ENCODE measurements around the gene RASAL3. TPM values are rescaled to one million over a fixed set of nuclear protein-coding genes. Genes with fewer than 3 reads are reported as not detected.
"Not testable (repeated sequence)": the region's sequence is repeated elsewhere in the genome, so short reads cannot be mapped to it uniquely, and the experiment has no call there.

RASAL3 gene
- total RNA-seq, 8 experiments from 2014 or later = 0.16 to 1.6 (median 0.48) TPM; not detected in 2

DNA sequence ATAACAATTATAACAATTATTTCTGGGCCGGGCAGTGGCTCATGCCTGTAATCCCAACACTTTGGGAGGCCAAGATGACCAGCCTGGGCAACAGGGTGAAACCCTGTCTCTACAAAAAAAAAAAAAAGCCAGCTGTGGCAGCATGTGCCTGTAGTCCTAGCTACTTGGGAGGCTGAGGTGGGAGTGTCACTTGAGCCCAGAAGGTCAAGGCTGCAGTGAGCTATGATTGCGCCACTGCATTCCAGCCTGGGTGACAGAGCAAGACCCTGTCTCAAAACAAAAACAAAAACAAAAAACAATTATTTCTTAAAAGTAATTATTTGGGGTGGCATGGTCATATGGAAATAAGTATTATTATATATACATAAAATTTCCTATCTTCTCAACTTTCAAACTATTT lies 53.0 kb downstream of the RASAL3 start:
- in situ Hi-C loops (cut with MboI; ENCODE audit: low pct_unique_long_range_greater_than_20kb in 2 of 9, low sequenced_read_pairs in 9 of 9, unreplicated experiment in 9 of 9) = loop anchor here in 1 of 9 experiments (25.0 kb wide), 1 partner anchor 776 kb away; the partner anchor contains the start of genes AP1M1 and FAM32A
- not testable (repeated sequence) for H3K4me3 ChIP-seq, H3K27ac ChIP-seq
- peak in 1 of 8 experiments; percentile 23 for ATAC-seq (replicated peaks in 6 of 8)
- WGBS, 10 experiments = 90 to 100% (median 96%) methylated on average over 2 of the region's 2 CpGs; no CpG with 5 or more reads in 5 of the 10 experiments
- H3K4me1 ChIP-seq (replicated peaks in 1 of 2) = peaks cover 11 to 26% of the 10 kb centered on the region in 2 donors

- 20 to 100% (median 55%) methylated on average over 1 to 3 of the region's 3 CpGs; no CpG with 5 or more reads in 4 of the 10 experiments for WGBS, 10 experiments
- Histone ChIP-seq H3K4me1 (replicated peaks in 1 of 2) (peaks cover 14 to 16% of the 10 kb centered on the region in 2 donors), H3K4me3 (no peak overlapping the region), H3K27ac (peak overlapping the region in 1 of 2 donors; percentile 44)
- in situ Hi-C loops (cut with MboI; ENCODE audit: low pct_unique_long_range_greater_than_20kb in 2 of 9, low sequenced_read_pairs in 9 of 9, unreplicated experiment in 9 of 9) = loop anchor here in 1 of 9 experiments (25.0 kb wide), 1 partner anchor 783 kb away; the partner anchor contains the start of genes AP1M1 and FAM32A
- peak in 6 of 8 experiments; percentile 9 to 82 (median 58) for ATAC-seq (replicated peaks in 6 of 8)
Observed at GRCh38 chr19:15404780-15405211, 59.5 kb downstream of the RASAL3 start.

DNA sequence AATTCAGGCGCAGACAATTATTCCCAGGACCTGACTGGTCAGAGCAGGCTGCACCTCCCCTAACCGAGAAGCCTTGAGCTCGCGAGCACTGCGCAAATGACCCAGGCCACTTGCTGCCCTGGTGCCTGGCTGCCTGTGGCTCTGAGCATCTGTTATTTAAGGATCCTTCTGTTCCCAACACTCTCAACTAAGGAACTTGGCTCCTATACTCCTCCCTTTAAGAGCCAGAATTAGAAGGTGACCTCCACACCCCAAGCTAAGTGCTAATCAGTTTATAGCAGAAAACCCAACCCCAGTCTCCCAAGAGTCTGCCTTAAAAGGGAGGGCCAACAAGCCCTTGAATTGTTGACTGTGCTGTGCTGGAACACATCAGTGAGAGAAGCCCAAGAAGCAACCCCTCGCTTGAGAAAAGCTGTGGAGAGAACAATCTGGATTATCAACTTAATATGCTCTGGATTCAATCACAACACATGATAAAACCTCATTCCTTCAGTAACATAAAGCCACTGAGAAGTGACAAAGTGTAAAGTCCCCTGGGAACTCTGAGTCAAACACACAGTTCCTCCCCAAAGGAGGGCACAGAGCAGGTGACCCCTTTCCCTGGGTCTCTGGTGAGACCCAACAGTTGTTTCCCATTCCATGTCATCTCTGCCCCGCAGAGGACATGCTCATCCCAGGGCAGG lies 60.1 kb downstream of the RASAL3 start:
- in situ Hi-C loops (cut with MboI; ENCODE audit: low pct_unique_long_range_greater_than_20kb in 2 of 9, low sequenced_read_pairs in 9 of 9, unreplicated experiment in 9 of 9) = loop anchor here in 1 of 9 experiments (25.0 kb wide), 1 partner anchor 783 kb away; the partner anchor contains the start of genes AP1M1 and FAM32A

DNA sequence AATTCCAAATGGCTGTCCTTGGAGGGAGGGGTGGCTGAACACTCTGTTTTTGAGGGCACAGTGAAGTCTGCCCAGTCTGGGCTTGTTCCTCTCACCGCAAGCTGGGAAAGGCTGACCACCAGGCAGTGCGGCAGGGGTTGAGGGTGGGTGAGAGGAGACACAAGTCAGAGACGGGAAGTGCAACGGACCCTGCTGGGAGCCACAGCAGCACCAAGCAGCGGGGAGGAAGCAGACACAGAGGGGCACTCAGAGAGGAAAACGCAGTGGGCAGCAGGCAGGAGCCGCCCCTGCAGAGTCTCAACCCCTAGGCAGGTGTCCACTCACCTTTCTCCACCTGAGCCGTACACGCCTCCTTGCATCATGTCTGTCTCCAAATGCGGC lies 61.2 kb downstream of the RASAL3 start:
- no peak for ATAC-seq (replicated peaks in 6 of 8)
- Histone ChIP-seq H3K4me3 (no peak overlapping the region), H3K27ac (no peak overlapping the region), H3K4me1 (replicated peaks in 1 of 2) (peaks cover 14 to 16% of the 10 kb centered on the region in 2 donors)
- WGBS, 10 experiments = 80 to 100% (median 90%) methylated on average over 1 to 4 of the region's 10 CpGs; no CpG with 5 or more reads in 3 of the 10 experiments
- in situ Hi-C loops (cut with MboI; ENCODE audit: low pct_unique_long_range_greater_than_20kb in 2 of 9, low sequenced_read_pairs in 9 of 9, unreplicated experiment in 9 of 9) = loop anchor here in 1 of 9 experiments (25.0 kb wide), 1 partner anchor 784 kb away; the partner anchor contains the start of genes AP1M1 and FAM32A

More for the DNA sequence above, 60.1 kb downstream of the RASAL3 start:
- peak in 2 of 8 experiments; percentile 53 to 60 for ATAC-seq (replicated peaks in 6 of 8)
- WGBS, 10 experiments = 20 to 100% (median 83%) methylated on average over 1 to 5 of the region's 7 CpGs; no CpG with 5 or more reads in 1 of the 10 experiments
- Histone ChIP-seq H3K4me3 (no peak overlapping the region), H3K4me1 (replicated peaks in 1 of 2) (peaks cover 14 to 16% of the 10 kb centered on the region in 2 donors), H3K27ac (no peak overlapping the region)

- Histone ChIP-seq H3K4me3 (no peak overlapping the region), H3K4me1 (replicated peaks in 1 of 2) (peaks cover 13 to 14% of the 10 kb centered on the region in 2 donors), H3K27ac (no peak overlapping the region)
- in situ Hi-C loops (cut with MboI; ENCODE audit: low pct_unique_long_range_greater_than_20kb in 2 of 9, low sequenced_read_pairs in 9 of 9, unreplicated experiment in 9 of 9) = loop anchor here in 1 of 9 experiments (25.0 kb wide), 1 partner anchor 785 kb away; the partner anchor contains the start of genes AP1M1 and FAM32A
- ATAC-seq (replicated peaks in 6 of 8) = no peak
- 40 to 100% (median 92%) methylated on average over 1 to 5 of the region's 15 CpGs; no CpG with 5 or more reads in 3 of the 10 experiments for WGBS, 10 experiments
Observed at GRCh38 chr19:15402411-15403150, 61.8 kb downstream of the RASAL3 start.

Other genes starting within 250 kb of the RASAL3 start
- gene EPHX3, start 232.1 kb downstream of the RASAL3 start, total RNA-seq = under 1 TPM in 4 of 8 experiments, not detected in 4; 0.23 to 0.47 (median 0.34) TPM
- 10 to 100 TPM; 10.5 to 70.6 (median 23.0) TPM for gene BRD4, start 132.0 kb downstream of the RASAL3 start, total RNA-seq
- gene AKAP8, start 84.8 kb downstream of the RASAL3 start, total RNA-seq = 10 to 100 TPM in 7 of 8 experiments, 1 to 10 TPM in 1; 9.3 to 27.0 (median 16.4) TPM
- 100 to 1,000 TPM in 5 of 8 experiments, 10 to 100 TPM in 3; 71.1 to 147 (median 108) TPM for gene AKAP8L, start 45.6 kb downstream of the RASAL3 start, total RNA-seq
- 10 to 100 TPM; 10.6 to 34.4 (median 27.0) TPM for gene WIZ, start 14.6 kb downstream of the RASAL3 start, total RNA-seq
- under 1 TPM in 4 of 8 experiments, not detected in 4; 0.17 to 0.59 (median 0.32) TPM for gene PGLYRP2, start 15.0 kb upstream of the RASAL3 start, total RNA-seq
- gene CYP4F22, start 44.0 kb upstream of the RASAL3 start, total RNA-seq = under 1 TPM in 4 of 8 experiments, not detected in 4; 0.09 to 0.71 (median 0.11) TPM
- 1 to 10 TPM in 1 of 8 experiments, under 1 TPM in 4, not detected in 3; 0.29 to 1.1 (median 0.81) TPM for gene CYP4F8, start 150.7 kb upstream of the RASAL3 start, total RNA-seq
- under 1 TPM in 2 of 8 experiments, not detected in 6; 0.05 to 1.00 TPM for gene CYP4F3, start 176.4 kb upstream of the RASAL3 start, total RNA-seq
- gene CYP4F12, start 208.5 kb upstream of the RASAL3 start, total RNA-seq = 1 to 10 TPM in 1 of 8 experiments, under 1 TPM in 2, not detected in 5; 0.31 to 1.8 (median 0.81) TPM

Measured in motor neuron (in vitro differentiated cells).